ENCODE data around the gene TAS2R50.

Gene TAS2R50

DNA sequence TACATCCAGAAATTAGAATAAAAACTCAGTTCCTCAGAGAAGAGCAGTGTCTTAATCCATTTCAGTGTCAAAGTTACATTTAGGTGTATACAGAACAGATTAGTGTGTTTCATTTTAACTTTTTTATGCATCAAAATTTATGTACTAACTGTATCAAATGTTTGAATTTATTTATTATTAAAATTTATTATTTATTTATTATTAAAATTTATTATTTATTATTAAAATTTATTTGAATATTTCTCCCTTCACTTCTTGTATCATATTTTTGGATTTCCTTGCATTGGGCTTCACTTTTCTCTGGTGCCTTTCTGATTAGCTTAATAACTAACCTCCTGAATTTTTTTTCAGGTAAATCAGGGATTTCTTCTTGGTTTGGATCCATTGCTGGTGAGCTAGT, 45.3 kb downstream of the TAS2R50 start:
- TF ChIP-seq, protein P1, sequence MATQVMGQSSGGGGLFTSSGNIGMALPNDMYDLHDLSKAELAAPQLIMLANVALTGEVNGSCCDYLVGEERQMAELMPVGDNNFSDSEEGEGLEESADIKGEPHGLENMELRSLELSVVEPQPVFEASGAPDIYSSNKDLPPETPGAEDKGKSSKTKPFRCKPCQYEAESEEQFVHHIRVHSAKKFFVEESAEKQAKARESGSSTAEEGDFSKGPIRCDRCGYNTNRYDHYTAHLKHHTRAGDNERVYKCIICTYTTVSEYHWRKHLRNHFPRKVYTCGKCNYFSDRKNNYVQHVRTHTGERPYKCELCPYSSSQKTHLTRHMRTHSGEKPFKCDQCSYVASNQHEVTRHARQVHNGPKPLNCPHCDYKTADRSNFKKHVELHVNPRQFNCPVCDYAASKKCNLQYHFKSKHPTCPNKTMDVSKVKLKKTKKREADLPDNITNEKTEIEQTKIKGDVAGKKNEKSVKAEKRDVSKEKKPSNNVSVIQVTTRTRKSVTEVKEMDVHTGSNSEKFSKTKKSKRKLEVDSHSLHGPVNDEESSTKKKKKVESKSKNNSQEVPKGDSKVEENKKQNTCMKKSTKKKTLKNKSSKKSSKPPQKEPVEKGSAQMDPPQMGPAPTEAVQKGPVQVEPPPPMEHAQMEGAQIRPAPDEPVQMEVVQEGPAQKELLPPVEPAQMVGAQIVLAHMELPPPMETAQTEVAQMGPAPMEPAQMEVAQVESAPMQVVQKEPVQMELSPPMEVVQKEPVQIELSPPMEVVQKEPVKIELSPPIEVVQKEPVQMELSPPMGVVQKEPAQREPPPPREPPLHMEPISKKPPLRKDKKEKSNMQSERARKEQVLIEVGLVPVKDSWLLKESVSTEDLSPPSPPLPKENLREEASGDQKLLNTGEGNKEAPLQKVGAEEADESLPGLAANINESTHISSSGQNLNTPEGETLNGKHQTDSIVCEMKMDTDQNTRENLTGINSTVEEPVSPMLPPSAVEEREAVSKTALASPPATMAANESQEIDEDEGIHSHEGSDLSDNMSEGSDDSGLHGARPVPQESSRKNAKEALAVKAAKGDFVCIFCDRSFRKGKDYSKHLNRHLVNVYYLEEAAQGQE (IDR thresholded peaks at IDR 0.05; ENCODE audit: insufficient read depth in 1 of 2, low read depth in 2 of 2, low read length in 2 of 2), result no peak
- TF ChIP-seq POLR2AphosphoS5 (IDR thresholded peaks at IDR 0.05; ENCODE audit: low read depth, low read length) (no peak), TAF1 (IDR thresholded peaks at IDR 0.05; ENCODE audit: borderline replicate concordance, insufficient read depth, low read length) (no peak), FOXP2 (optimal IDR thresholded peaks at IDR 0.05; ENCODE audit: borderline replicate concordance, extremely low read depth, extremely low read length, insufficient read depth) (no peak), SIN3A (IDR thresholded peaks at IDR 0.05; ENCODE audit: borderline replicate concordance, insufficient read depth, low read length) (no peak)

DNA sequence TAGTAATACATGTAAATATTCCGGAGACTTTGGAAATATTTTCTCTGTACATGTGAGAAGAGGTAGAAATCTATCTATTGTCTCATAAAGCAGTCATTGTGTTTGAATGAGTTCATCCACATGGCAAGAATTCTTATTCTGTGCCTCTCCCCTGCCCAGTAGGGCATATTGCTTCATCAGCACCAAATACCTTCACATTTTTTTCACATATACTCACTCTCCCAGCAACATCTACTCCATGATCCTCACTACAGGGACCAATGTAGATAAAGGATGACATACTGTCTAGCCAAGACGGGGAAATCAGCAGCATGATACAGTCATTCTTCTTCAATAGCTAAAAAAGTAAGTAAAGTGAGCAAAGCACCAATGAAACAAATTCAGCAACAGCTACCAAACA, 46.3 kb downstream of the TAS2R50 start:
- TF ChIP-seq, protein P1 (IDR thresholded peaks at IDR 0.05; ENCODE audit: insufficient read depth in 1 of 2, low read depth in 2 of 2, low read length in 2 of 2), result no peak
- no peak for TF ChIP-seq TAF1 (IDR thresholded peaks at IDR 0.05; ENCODE audit: borderline replicate concordance, insufficient read depth, low read length)
- TF ChIP-seq FOXP2 (optimal IDR thresholded peaks at IDR 0.05; ENCODE audit: borderline replicate concordance, extremely low read depth, extremely low read length, insufficient read depth), result no peak
- TF ChIP-seq POLR2AphosphoS5 (IDR thresholded peaks at IDR 0.05; ENCODE audit: low read depth, low read length), result no peak
- no peak for TF ChIP-seq SIN3A (IDR thresholded peaks at IDR 0.05; ENCODE audit: borderline replicate concordance, insufficient read depth, low read length)

DNA sequence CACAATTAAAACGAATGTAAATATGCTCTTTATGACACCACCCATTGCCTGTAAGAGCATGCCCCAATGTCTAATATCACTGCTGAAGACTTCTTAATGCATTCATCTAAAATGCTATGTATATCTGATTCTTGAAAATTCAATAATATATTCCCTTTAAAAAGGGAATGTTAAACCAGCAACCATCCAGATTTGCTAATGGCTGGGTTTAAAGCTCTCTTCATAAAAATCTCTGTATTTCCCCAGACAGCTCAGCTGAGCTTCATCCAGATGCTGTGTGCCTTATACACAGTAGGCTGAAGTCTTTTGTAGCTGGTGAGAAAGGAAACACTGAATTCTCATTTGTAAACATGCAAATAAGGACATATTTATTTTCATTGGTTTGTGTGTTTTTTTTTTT, 47.5 kb downstream of the TAS2R50 start, which contains the start of gene TAS2R14:
TSS of gene TAS2R14 (minus strand) at position 101 of the 400 bp plus-strand sequence. CDS start at position 45, 56 bp downstream.
- TF ChIP-seq SIN3A (IDR thresholded peaks at IDR 0.05; ENCODE audit: borderline replicate concordance, insufficient read depth, low read length), result no peak
- TF ChIP-seq POLR2AphosphoS5 (IDR thresholded peaks at IDR 0.05; ENCODE audit: low read depth, low read length), result no peak
- no peak for TF ChIP-seq FOXP2 (optimal IDR thresholded peaks at IDR 0.05; ENCODE audit: borderline replicate concordance, extremely low read depth, extremely low read length, insufficient read depth)
- TF ChIP-seq, protein P1 (IDR thresholded peaks at IDR 0.05; ENCODE audit: insufficient read depth in 1 of 2, low read depth in 2 of 2, low read length in 2 of 2), result no peak
- no peak for TF ChIP-seq TAF1 (IDR thresholded peaks at IDR 0.05; ENCODE audit: borderline replicate concordance, insufficient read depth, low read length)

DNA sequence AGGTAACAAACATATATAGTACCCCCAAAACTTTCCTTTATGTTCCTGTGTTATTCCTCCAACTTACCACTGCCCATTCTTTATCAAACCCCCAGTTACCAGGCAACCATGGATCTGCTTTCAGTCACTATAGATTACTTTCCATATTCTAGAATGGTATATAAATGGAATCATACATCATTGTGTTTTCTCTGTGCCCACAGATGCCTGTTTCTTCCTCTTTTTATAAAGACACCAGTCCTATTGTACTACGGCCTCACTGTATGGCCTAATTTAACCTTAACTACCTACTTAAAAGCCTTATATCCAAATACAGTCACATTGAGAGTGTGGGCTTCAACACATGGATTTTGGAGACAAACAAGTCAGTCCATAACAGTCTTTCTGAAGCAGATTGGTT, 50.2 kb downstream of the TAS2R50 start:
- TF ChIP-seq, protein P1 (IDR thresholded peaks at IDR 0.05; ENCODE audit: insufficient read depth in 1 of 2, low read depth in 2 of 2, low read length in 2 of 2), result no peak
- TF ChIP-seq TAF1 (IDR thresholded peaks at IDR 0.05; ENCODE audit: borderline replicate concordance, insufficient read depth, low read length), result no peak
- no peak for TF ChIP-seq SIN3A (IDR thresholded peaks at IDR 0.05; ENCODE audit: borderline replicate concordance, insufficient read depth, low read length)
- no peak for TF ChIP-seq POLR2AphosphoS5 (IDR thresholded peaks at IDR 0.05; ENCODE audit: low read depth, low read length)
- TF ChIP-seq FOXP2 (optimal IDR thresholded peaks at IDR 0.05; ENCODE audit: borderline replicate concordance, extremely low read depth, extremely low read length, insufficient read depth), result no peak

Data from PFSK-1 (cell line).